ENCODE data around the gene ZNF570.
A peak's percentile ranks its signal among the peaks of the same experiment; 100 is the strongest.

The ZNF570 gene

GRCh38 chr19:37466277-37466797 lies 2.8 kb upstream of the ZNF570 start:
- Histone ChIP-seq H3K79me2 (ENCODE audit: insufficient read depth, low read length) (peaks cover 41% of the 10 kb centered on the region), H3K4me1 (ENCODE audit: insufficient read depth, low read length, poor library complexity, severe bottlenecking) (peaks cover 26% of the 10 kb centered on the region), H4K20me1 (ENCODE audit: insufficient read depth, low read length, poor library complexity, severe bottlenecking) (peaks cover 5% of the 10 kb centered on the region), H3K9ac (ENCODE audit: low read depth, low read length, poor library complexity, severe bottlenecking) (peak overlapping the region; percentile 87), H2AFZ (ENCODE audit: low read length) (peak overlapping the region; percentile 99), H3F3A (ENCODE audit: low read depth) (no peaks in the 10 kb centered on the region), H3K4me2 (ENCODE audit: low read depth, low read length, poor library complexity, severe bottlenecking) (peak overlapping the region; percentile 89), H3K9me3 (ENCODE audit: insufficient read depth, low read depth, low read length) (no peaks in the 10 kb centered on the region), H3K9me2 (replicated peaks; ENCODE audit: low read depth, low read length) (no peaks in the 10 kb centered on the region), H3K4me3 (ENCODE audit: low read length, poor library complexity, severe bottlenecking) (peak overlapping the region; percentile 89), H3K36me3 (ENCODE audit: insufficient read depth, low read length) (peaks cover 5% of the 10 kb centered on the region), H3K27me3 (ENCODE audit: insufficient read depth, low read length, poor library complexity, severe bottlenecking) (no peaks in the 10 kb centered on the region)
- TF ChIP-seq CTCF (conservative IDR thresholded peaks at IDR 0.05; ENCODE audit: low read length) (no peak), EZH2phosphoT487 (IDR thresholded peaks at IDR 0.05; ENCODE audit: borderline replicate concordance) (no peak)

GRCh38 chr19:37466798-37467607 lies 2.2 kb upstream of the ZNF570 start, which contains the start of gene ZNF569:
Gene ZNF569, minus strand, starts transcription at chr19:37467444. Its CDS starts 22,523 bp downstream, at chr19:37444921.
- Histone ChIP-seq H3K9me2 (replicated peaks; ENCODE audit: low read depth, low read length) (no peaks in the 10 kb centered on the region), H3K9ac (ENCODE audit: low read depth, low read length, poor library complexity, severe bottlenecking) (peak within 1 kb of the TSS; percentile 87)

GRCh38 chr19:37467608-37468090 lies 1.5 kb upstream of the ZNF570 start:
- H3K4me3 ChIP-seq (ENCODE audit: low read length, poor library complexity, severe bottlenecking): peak overlapping the region; percentile 89
- H3K9me3 ChIP-seq (ENCODE audit: insufficient read depth, low read depth, low read length): no peaks in the 10 kb centered on the region
- peak overlapping the region; percentile 99 for H2AFZ ChIP-seq (ENCODE audit: low read length)
- H4K20me1 ChIP-seq (ENCODE audit: insufficient read depth, low read length, poor library complexity, severe bottlenecking): peaks cover 5% of the 10 kb centered on the region
- H3F3A ChIP-seq (ENCODE audit: low read depth): no peaks in the 10 kb centered on the region
- H3K27me3 ChIP-seq (ENCODE audit: insufficient read depth, low read length, poor library complexity, severe bottlenecking): no peaks in the 10 kb centered on the region
- peaks cover 42% of the 10 kb centered on the region for H3K79me2 ChIP-seq (ENCODE audit: insufficient read depth, low read length)
- peak overlapping the region; percentile 89 for H3K4me2 ChIP-seq (ENCODE audit: low read depth, low read length, poor library complexity, severe bottlenecking)
- peaks cover 5% of the 10 kb centered on the region; the same call in 1 of the 2 replicates for H3K36me3 ChIP-seq (ENCODE audit: insufficient read depth, low read length)
- H3K9me2 ChIP-seq (replicated peaks; ENCODE audit: low read depth, low read length): no peaks in the 10 kb centered on the region
- no peak for TF ChIP-seq EZH2phosphoT487 (IDR thresholded peaks at IDR 0.05; ENCODE audit: borderline replicate concordance)
- TF ChIP-seq CTCF (conservative IDR thresholded peaks at IDR 0.05; ENCODE audit: low read length): no peak
- H3K4me1 ChIP-seq (ENCODE audit: insufficient read depth, low read length, poor library complexity, severe bottlenecking): peaks cover 26% of the 10 kb centered on the region
- H3K9ac ChIP-seq (ENCODE audit: low read depth, low read length, poor library complexity, severe bottlenecking): peak overlapping the region; percentile 87

More at GRCh38 chr19:37466798-37467607, 2.2 kb upstream of the ZNF570 start, which contains the start of gene ZNF569:
- H3K4me1 ChIP-seq (ENCODE audit: insufficient read depth, low read length, poor library complexity, severe bottlenecking): peaks cover 26% of the 10 kb centered on the region
- peaks cover 5% of the 10 kb centered on the region for H4K20me1 ChIP-seq (ENCODE audit: insufficient read depth, low read length, poor library complexity, severe bottlenecking)
- H2AFZ ChIP-seq (ENCODE audit: low read length): peak within 1 kb of the TSS; percentile 99
- TF ChIP-seq EZH2phosphoT487 (IDR thresholded peaks at IDR 0.05; ENCODE audit: borderline replicate concordance) (no peak), CTCF (conservative IDR thresholded peaks at IDR 0.05; ENCODE audit: low read length) (no peak)
- H3K9me3 ChIP-seq (ENCODE audit: insufficient read depth, low read depth, low read length): no peaks in the 10 kb centered on the region
- H3F3A ChIP-seq (ENCODE audit: low read depth): no peaks in the 10 kb centered on the region
- peaks cover 42% of the 10 kb centered on the region for H3K79me2 ChIP-seq (ENCODE audit: insufficient read depth, low read length)
- peak within 1 kb of the TSS; percentile 89 for H3K4me3 ChIP-seq (ENCODE audit: low read length, poor library complexity, severe bottlenecking)
- H3K4me2 ChIP-seq (ENCODE audit: low read depth, low read length, poor library complexity, severe bottlenecking): peak within 1 kb of the TSS; percentile 89
- peaks cover 5% of the 10 kb centered on the region for H3K36me3 ChIP-seq (ENCODE audit: insufficient read depth, low read length)
- H3K27me3 ChIP-seq (ENCODE audit: insufficient read depth, low read length, poor library complexity, severe bottlenecking): no peaks in the 10 kb centered on the region
